WTC11 (cell line): ENCODE data around the gene ZNF200.

ENCODE experiments used
- CREM ChIP-seq: sonication (generic); formaldehyde crosslinking; IDR thresholded peaks from 2 replicates; pipeline ENCODE4 v1.8.1; 2022; ENCODE audit warnings: mild to moderate bottlenecking, missing genetic modification reagents, moderate library complexity
- ELF4 ChIP-seq: sonication (generic); formaldehyde crosslinking; IDR thresholded peaks from 2 replicates; pipeline ENCODE4 v1.8.1; 2022; ENCODE audit warnings: low read depth, mild to moderate bottlenecking, moderate library complexity, missing genetic modification reagents
- ESRRA ChIP-seq: sonication (generic); formaldehyde crosslinking; IDR thresholded peaks from 2 replicates; pipeline ENCODE4 v1.8.1; 2022; ENCODE audit warnings: mild to moderate bottlenecking, missing genetic modification reagents, borderline replicate concordance
- TCF7 ChIP-seq: sonication (generic); formaldehyde crosslinking; IDR thresholded peaks from 2 replicates; pipeline ENCODE4 v1.8.0; 2022; ENCODE audit warnings: mild to moderate bottlenecking, low read depth, missing genetic modification reagents, moderate library complexity
- ZNF317 ChIP-seq: sonication (generic); formaldehyde crosslinking; IDR thresholded peaks from 2 replicates; pipeline ENCODE4 v1.8.1; 2023; ENCODE audit warnings: low read depth, mild to moderate bottlenecking, moderate library complexity, missing genetic modification reagents, borderline replicate concordance
- TF ChIP-seq, protein P1 (sequence below): fragments of 200-600 bp; IDR thresholded peaks from 2 replicates; pipeline ENCODE4 v1.8.0; 2022; ENCODE audit warnings: antibody characterized with exemption
- TF ChIP-seq, protein P2 (sequence below): fragments of 250-450 bp; sonication (Bioruptor Pico); IDR thresholded peaks from 2 replicates; pipeline ENCODE4 v1.8.0; 2021; ENCODE audit warnings: mild to moderate bottlenecking
- TF ChIP-seq, protein P3 (sequence below): fragments of 250-450 bp; sonication (Bioruptor Pico); IDR thresholded peaks from 2 replicates; pipeline ENCODE4 v1.9.0; 2021; ENCODE audit warnings: mild to moderate bottlenecking, borderline replicate concordance
- TF ChIP-seq, protein P4 (sequence below): sonication (generic); formaldehyde crosslinking; IDR thresholded peaks from 2 replicates; pipeline ENCODE4 v1.8.0; 2022; ENCODE audit warnings: mild to moderate bottlenecking, missing genetic modification reagents
- TF ChIP-seq, protein P5 (sequence below): sonication (generic); formaldehyde crosslinking; IDR thresholded peaks from 2 replicates; pipeline ENCODE4 v1.8.1; 2023; ENCODE audit warnings: mild to moderate bottlenecking, missing genetic modification reagents
- TF ChIP-seq, protein P6 (sequence below): sonication (generic); formaldehyde crosslinking; IDR thresholded peaks from 2 replicates; pipeline ENCODE4 v1.8.0; 2022; ENCODE audit warnings: mild to moderate bottlenecking, missing genetic modification reagents
- TF ChIP-seq, protein P7 (sequence below): sonication (generic); formaldehyde crosslinking; IDR thresholded peaks from 2 replicates; pipeline ENCODE4 v1.8.1; 2022; ENCODE audit warnings: low read depth, missing genetic modification reagents, borderline replicate concordance

DNA sequence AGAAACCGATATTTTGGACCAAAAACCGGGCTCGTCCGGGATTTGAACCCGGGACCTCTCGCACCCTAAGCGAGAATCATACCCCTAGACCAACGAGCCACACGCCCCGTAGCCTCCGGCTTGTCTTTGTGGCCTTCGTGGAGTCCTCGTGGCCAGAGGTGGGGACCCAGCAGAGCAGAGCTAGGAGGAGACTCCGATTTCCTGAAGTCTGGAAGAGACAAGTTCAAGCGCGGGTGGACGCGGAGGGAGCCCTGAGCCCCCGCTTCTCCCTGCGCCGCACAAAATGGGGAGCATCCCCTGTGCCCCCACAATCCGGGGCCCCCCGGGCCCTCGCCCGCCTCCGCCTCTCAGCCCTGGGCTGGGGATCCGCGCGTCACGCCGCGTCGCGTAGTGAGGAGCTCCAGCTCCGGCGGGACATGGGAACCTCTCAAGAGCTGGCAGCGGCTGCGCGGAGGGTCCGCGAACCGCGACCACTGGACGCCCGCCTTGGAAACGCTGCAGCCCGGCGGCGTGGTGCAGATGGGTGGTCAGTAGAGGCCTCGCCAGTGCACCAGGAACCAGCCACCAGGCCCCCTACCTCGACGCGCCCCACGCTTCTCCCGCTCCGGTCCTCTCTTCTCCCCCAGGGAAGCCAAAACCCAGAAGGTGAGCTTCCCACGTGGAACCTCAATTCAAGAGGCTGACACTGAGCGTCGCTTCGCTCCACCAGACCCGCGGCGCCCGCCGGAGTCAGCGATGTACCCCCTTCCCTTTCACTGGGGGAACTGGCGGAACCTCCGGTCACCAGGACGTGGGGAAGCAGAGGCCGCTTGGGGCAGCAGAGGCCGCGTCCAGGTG, 52.1 kb downstream of the ZNF200 start:
- no peak for TF ChIP-seq ELF4
- TF ChIP-seq, protein P1, sequence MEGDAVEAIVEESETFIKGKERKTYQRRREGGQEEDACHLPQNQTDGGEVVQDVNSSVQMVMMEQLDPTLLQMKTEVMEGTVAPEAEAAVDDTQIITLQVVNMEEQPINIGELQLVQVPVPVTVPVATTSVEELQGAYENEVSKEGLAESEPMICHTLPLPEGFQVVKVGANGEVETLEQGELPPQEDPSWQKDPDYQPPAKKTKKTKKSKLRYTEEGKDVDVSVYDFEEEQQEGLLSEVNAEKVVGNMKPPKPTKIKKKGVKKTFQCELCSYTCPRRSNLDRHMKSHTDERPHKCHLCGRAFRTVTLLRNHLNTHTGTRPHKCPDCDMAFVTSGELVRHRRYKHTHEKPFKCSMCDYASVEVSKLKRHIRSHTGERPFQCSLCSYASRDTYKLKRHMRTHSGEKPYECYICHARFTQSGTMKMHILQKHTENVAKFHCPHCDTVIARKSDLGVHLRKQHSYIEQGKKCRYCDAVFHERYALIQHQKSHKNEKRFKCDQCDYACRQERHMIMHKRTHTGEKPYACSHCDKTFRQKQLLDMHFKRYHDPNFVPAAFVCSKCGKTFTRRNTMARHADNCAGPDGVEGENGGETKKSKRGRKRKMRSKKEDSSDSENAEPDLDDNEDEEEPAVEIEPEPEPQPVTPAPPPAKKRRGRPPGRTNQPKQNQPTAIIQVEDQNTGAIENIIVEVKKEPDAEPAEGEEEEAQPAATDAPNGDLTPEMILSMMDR, result no peak
- TF ChIP-seq, protein P2, sequence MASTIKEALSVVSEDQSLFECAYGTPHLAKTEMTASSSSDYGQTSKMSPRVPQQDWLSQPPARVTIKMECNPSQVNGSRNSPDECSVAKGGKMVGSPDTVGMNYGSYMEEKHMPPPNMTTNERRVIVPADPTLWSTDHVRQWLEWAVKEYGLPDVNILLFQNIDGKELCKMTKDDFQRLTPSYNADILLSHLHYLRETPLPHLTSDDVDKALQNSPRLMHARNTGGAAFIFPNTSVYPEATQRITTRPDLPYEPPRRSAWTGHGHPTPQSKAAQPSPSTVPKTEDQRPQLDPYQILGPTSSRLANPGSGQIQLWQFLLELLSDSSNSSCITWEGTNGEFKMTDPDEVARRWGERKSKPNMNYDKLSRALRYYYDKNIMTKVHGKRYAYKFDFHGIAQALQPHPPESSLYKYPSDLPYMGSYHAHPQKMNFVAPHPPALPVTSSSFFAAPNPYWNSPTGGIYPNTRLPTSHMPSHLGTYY (CRISPR knock-in tag), result no peak
- no peak for TF ChIP-seq TCF7
- TF ChIP-seq ZNF317 (CRISPR knock-in tag), result no peak
- TF ChIP-seq ESRRA, result 0 out of 2 replicates have a peak, but pooled peaks have one; percentile 28
- TF ChIP-seq, protein P3, sequence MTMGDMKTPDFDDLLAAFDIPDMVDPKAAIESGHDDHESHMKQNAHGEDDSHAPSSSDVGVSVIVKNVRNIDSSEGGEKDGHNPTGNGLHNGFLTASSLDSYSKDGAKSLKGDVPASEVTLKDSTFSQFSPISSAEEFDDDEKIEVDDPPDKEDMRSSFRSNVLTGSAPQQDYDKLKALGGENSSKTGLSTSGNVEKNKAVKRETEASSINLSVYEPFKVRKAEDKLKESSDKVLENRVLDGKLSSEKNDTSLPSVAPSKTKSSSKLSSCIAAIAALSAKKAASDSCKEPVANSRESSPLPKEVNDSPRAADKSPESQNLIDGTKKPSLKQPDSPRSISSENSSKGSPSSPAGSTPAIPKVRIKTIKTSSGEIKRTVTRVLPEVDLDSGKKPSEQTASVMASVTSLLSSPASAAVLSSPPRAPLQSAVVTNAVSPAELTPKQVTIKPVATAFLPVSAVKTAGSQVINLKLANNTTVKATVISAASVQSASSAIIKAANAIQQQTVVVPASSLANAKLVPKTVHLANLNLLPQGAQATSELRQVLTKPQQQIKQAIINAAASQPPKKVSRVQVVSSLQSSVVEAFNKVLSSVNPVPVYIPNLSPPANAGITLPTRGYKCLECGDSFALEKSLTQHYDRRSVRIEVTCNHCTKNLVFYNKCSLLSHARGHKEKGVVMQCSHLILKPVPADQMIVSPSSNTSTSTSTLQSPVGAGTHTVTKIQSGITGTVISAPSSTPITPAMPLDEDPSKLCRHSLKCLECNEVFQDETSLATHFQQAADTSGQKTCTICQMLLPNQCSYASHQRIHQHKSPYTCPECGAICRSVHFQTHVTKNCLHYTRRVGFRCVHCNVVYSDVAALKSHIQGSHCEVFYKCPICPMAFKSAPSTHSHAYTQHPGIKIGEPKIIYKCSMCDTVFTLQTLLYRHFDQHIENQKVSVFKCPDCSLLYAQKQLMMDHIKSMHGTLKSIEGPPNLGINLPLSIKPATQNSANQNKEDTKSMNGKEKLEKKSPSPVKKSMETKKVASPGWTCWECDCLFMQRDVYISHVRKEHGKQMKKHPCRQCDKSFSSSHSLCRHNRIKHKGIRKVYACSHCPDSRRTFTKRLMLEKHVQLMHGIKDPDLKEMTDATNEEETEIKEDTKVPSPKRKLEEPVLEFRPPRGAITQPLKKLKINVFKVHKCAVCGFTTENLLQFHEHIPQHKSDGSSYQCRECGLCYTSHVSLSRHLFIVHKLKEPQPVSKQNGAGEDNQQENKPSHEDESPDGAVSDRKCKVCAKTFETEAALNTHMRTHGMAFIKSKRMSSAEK, result no peak
- TF ChIP-seq, protein P4, sequence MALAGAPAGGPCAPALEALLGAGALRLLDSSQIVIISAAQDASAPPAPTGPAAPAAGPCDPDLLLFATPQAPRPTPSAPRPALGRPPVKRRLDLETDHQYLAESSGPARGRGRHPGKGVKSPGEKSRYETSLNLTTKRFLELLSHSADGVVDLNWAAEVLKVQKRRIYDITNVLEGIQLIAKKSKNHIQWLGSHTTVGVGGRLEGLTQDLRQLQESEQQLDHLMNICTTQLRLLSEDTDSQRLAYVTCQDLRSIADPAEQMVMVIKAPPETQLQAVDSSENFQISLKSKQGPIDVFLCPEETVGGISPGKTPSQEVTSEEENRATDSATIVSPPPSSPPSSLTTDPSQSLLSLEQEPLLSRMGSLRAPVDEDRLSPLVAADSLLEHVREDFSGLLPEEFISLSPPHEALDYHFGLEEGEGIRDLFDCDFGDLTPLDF (CRISPR knock-in tag), result no peak
- TF ChIP-seq, protein P5, sequence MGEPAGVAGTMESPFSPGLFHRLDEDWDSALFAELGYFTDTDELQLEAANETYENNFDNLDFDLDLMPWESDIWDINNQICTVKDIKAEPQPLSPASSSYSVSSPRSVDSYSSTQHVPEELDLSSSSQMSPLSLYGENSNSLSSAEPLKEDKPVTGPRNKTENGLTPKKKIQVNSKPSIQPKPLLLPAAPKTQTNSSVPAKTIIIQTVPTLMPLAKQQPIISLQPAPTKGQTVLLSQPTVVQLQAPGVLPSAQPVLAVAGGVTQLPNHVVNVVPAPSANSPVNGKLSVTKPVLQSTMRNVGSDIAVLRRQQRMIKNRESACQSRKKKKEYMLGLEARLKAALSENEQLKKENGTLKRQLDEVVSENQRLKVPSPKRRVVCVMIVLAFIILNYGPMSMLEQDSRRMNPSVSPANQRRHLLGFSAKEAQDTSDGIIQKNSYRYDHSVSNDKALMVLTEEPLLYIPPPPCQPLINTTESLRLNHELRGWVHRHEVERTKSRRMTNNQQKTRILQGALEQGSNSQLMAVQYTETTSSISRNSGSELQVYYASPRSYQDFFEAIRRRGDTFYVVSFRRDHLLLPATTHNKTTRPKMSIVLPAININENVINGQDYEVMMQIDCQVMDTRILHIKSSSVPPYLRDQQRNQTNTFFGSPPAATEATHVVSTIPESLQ, result no peak
- TF ChIP-seq, protein P6, sequence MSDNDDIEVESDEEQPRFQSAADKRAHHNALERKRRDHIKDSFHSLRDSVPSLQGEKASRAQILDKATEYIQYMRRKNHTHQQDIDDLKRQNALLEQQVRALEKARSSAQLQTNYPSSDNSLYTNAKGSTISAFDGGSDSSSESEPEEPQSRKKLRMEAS, result 0 out of 2 replicates have a peak, but pooled peaks have one; percentile 7
- TF ChIP-seq CREM (CRISPR knock-in tag), result 0 out of 2 replicates have a peak, but pooled peaks have one; percentile 11
- TF ChIP-seq, protein P7, sequence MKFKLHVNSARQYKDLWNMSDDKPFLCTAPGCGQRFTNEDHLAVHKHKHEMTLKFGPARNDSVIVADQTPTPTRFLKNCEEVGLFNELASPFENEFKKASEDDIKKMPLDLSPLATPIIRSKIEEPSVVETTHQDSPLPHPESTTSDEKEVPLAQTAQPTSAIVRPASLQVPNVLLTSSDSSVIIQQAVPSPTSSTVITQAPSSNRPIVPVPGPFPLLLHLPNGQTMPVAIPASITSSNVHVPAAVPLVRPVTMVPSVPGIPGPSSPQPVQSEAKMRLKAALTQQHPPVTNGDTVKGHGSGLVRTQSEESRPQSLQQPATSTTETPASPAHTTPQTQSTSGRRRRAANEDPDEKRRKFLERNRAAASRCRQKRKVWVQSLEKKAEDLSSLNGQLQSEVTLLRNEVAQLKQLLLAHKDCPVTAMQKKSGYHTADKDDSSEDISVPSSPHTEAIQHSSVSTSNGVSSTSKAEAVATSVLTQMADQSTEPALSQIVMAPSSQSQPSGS, result no peak
